Subcutaneous adipose tissue (tissue), 4 donors: ENCODE measurements around the gene CD82. TPM values are rescaled to one million over a fixed set of nuclear protein-coding genes. Genes with fewer than 3 reads are reported as not detected.

Experiments used
- total RNA-seq, 4 donors: library from RNA; depleted of rRNA; stranded (reverse); fragments of >200 nt; gene quantifications; one replicate each; pipeline ENCODE4 v1.1.0, GENCODE V29; 2016
- TF ChIP-seq, protein P1 (sequence below): fragments of 450-650 bp; IDR thresholded peaks from one replicate; pipeline ENCODE4 v1.5.1; 2016; ENCODE audit warnings: low read depth, mild to moderate bottlenecking, control low read depth, antibody characterized with exemption, moderate library complexity

CD82 gene
- total RNA-seq, 4 donors from 2014 or later: 9.0 to 19.4 (median 14.3) TPM

DNA sequence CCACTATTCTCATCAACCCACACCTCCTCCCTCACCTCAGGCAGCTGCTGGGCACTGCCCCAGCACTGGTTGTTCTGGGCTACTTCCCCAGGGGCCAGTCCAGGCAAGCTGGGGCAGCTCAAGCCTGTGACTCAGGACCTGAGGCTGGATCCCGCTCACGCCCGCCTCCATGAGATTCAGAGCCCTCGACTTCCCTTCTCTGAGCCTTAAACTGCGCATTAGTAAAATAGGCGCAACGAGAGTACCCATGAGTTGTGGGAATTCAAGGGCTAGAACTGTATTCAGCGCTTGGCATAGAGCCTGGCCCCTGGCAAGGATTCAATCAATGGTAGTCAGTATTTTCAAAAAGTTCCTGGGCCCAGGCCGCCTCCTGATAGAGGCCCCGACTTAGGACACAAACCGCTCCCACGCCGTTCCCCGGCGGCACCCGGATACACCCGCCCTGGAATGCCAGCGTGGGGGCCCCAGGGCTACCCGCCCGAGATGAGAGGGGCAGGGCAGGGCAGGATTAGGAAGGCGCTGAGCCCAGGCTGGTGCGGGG is 723 bp upstream of the CD82 start:
- TF ChIP-seq, protein P1, sequence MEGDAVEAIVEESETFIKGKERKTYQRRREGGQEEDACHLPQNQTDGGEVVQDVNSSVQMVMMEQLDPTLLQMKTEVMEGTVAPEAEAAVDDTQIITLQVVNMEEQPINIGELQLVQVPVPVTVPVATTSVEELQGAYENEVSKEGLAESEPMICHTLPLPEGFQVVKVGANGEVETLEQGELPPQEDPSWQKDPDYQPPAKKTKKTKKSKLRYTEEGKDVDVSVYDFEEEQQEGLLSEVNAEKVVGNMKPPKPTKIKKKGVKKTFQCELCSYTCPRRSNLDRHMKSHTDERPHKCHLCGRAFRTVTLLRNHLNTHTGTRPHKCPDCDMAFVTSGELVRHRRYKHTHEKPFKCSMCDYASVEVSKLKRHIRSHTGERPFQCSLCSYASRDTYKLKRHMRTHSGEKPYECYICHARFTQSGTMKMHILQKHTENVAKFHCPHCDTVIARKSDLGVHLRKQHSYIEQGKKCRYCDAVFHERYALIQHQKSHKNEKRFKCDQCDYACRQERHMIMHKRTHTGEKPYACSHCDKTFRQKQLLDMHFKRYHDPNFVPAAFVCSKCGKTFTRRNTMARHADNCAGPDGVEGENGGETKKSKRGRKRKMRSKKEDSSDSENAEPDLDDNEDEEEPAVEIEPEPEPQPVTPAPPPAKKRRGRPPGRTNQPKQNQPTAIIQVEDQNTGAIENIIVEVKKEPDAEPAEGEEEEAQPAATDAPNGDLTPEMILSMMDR: no peak

DNA sequence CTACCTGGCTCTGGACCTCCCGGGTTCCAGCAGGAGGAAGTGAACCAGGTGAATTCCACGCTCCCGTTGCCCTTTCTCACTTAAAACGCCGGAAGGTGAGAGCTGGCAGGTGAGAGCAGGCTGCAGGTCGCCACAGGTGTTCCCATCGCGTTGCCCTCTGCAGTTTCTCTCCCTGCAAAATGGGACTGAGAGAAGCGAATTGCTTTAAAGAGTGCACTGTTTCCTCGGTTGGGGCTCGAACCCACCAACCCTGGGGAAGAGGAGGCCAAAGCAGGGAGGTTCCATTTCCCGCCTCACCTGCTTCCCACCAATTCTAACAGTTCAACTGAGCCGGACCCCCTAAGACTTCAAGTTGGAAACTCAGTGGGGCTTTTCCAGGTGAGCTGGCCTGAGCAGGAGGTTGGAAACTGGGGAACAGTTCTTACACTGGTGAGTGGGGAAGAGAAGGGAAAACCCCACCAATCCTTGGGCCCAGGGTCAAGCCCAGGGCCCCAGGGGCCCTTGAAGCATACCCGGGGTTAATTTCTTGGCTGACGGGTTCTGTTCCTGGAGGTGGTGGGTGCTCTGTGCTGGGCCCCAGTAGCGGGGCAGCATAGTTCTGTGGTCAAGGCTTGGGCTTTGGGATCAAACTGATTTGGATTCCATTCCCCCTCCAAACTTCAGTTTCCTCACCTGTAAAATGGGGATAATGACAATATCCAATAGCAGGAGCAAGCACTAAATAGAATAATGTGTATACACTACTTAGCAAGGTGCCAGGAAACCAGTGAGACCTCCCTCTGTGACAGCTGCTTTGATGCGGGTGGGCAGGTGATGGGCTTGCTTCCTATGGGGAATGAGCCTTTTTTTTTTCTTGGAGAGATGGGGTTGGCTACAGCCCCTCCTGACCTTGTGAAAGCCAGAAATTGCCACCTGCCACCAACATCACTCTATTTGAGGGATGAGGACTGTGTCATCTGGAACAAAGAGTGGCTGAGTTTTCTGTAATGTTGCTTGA is 788 bp downstream of the CD82 start:
- TF ChIP-seq, protein P1: no peak

DNA sequence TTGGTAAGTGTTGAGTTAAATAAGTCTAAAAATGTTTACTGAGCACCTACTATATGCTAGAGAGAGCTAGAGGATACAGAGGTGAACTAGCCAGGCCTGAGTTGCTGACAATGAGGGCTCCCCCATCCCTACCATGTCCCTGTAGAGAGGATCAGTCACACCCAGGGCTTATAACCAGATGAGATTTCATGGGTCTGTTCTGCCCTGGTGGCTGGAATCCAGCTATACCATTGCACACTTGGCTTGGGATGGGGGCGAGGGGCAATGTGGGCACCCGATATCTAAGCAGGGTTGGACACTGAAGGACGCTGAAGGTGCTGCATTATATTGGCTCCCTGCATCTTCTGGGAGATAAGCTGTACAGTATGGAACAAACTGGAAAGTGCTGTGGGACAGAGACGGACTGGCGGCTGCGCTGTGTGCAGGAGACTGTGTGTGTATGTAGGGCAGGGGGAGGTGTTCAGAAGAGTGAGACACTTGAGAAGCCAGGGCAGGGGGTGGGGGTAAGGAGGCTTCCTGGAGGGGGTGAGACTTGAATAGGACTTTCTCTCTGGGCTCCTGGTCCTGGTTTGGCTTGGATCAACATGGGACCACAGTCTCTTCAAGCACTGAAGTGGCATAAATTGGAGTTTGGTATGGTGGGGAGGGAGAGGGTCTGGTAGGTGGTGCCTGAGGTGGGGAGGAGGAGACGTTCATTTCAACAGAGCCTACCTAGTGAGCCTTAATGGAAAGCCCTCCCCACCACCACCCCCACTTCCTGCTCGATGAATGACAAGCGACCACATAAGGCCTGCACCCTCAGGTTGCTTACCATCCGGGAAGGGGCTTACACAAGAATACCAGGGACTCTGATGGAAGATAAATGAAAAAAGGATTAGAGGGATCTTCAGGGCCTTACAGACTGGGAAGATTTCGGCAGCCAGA is 1.8 kb downstream of the CD82 start:
- TF ChIP-seq, protein P1: no peak

DNA sequence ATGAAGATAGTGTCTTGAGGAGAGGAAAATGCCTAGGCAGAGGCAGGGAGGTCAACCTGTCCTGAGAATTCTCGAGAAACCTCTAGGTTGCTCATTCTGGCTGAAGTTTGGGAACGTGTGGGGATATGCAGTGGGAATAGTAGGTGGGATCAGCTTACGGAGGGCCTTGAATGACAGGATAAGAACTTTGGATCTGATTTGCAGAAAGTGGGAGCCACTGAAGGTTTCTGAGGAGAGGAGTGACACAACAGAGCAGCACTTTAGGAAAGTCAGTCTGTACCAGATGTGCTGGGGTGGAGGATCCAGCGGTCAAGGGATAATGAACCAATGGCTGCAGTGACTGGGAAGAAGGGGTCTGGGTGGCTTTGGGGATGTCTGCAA is 2.4 kb downstream of the CD82 start:
- TF ChIP-seq, protein P1: no peak

DNA sequence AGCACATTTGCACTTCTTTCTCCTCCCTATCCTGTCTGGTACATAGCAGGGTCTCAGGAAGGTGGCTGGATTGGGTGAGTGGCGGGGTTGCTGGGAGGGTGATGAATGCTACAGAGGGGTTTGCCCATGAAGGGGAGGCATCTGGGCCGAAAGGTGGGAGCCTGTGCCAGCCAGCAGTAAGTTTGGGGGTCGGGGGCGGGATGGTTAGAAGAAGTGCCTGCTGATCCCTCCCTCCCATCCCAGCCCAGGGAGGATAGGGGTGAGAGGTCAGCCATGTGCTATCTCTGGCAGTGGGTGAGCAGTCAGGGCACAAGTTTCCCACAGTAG is 2.8 kb downstream of the CD82 start:
- TF ChIP-seq, protein P1: no peak

DNA sequence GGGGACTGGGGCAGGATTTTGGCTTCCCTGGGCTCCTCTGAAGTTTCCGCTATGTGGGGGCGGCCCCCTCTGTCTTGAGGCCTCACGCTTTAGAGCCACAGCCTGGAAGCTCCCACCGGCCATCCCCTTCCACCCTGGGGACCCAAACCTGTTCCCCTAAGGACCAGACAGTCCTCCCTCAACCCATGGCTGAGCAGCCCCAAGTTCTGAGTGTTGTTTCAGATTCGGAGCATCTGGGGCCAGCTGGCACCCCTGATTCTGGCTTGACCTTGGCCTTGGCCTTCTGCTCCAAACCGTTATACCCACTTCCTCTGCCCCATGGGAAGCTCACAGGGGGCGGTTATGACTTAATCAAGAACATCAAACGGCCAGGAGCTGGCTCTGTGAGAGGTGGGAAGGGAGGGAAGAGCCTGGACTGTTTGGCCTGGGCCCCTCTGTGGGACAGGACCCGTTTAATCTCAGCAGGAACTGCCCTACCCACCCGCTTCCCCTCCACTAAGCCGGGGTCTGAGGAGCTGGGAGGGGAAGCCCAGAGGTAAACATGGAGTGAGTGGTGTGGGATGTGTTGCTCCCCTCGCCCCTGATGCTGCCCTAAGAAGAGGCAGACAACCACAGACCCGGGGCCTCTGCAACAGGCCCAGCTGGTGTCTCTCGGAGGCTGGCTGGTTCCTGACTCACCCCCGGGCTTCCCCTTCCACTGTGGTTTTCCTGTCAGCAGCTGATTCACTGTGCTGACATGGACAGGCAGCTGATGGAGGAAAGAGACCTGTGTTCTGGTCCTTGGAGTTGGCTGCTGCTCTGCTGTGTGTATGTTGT is 3.4 kb downstream of the CD82 start:
- TF ChIP-seq, protein P1: no peak
